ENCODE results near the gene P3H3. TPM values are rescaled to one million over a fixed set of nuclear protein-coding genes. Genes with fewer than 3 reads are reported as not detected.

P3H3 gene
- total and polyA plus RNA-seq, 9 of the 15 experiments (the other 6 are each of a cell fraction or from before 2014, with no cell fraction given) = 0.03 to 15.0 (median 4.8) TPM

- TF ChIP-seq GTF3C2 (IDR thresholded peaks at IDR 0.05; ENCODE audit: borderline replicate concordance, extremely low read depth, insufficient read length) (no peak), MXI1 (IDR thresholded peaks at IDR 0.05; ENCODE audit: low read depth, low read length) (peak; percentile 17; the same call in 1 of the 2 replicates), ZNF41 (CRISPR knock-in tag; conservative IDR thresholded peaks at IDR 0.05) (peak; percentile 71; the same call in 1 of the 2 replicates), ZNF395 (CRISPR knock-in tag; IDR thresholded peaks at IDR 0.05) (peak; percentile 99), RBM14 (IDR thresholded peaks at IDR 0.05; ENCODE audit: borderline replicate concordance, insufficient read depth, low read depth, low read length) (no peak), RAD21 (CRISPR knock-in tag; conservative IDR thresholded peaks at IDR 0.05 in 1 of 2, IDR thresholded peaks at IDR 0.05 in 1 of 2) (no peak), NFIC (IDR thresholded peaks at IDR 0.05) (peak; percentile 97), ZNF57 (CRISPR knock-in tag; IDR thresholded peaks at IDR 0.05) (no peak), CHD4 (IDR thresholded peaks at IDR 0.05; ENCODE audit: insufficient read depth, insufficient replicate concordance, low read depth, low read length, poor library complexity, severe bottlenecking) (no peak), TGIF2 (CRISPR knock-in tag; IDR thresholded peaks at IDR 0.05) (no peak), ZNF764 (CRISPR knock-in tag; IDR thresholded peaks at IDR 0.05; ENCODE audit: low read depth) (no peak), MED1 (CRISPR knock-in tag; IDR thresholded peaks at IDR 0.05; ENCODE audit: borderline replicate concordance) (no peak), THRB (CRISPR knock-in tag; conservative IDR thresholded peaks at IDR 0.05) (peak; percentile 80; the same call in 1 of the 2 replicates), CTBP1 (IDR thresholded peaks at IDR 0.05; ENCODE audit: borderline replicate concordance) (no peak), ETV5 (CRISPR knock-in tag; IDR thresholded peaks at IDR 0.05; ENCODE audit: low read depth) (no peak; the same call in 1 of the 2 replicates)
- TF ChIP-seq, protein P1, sequence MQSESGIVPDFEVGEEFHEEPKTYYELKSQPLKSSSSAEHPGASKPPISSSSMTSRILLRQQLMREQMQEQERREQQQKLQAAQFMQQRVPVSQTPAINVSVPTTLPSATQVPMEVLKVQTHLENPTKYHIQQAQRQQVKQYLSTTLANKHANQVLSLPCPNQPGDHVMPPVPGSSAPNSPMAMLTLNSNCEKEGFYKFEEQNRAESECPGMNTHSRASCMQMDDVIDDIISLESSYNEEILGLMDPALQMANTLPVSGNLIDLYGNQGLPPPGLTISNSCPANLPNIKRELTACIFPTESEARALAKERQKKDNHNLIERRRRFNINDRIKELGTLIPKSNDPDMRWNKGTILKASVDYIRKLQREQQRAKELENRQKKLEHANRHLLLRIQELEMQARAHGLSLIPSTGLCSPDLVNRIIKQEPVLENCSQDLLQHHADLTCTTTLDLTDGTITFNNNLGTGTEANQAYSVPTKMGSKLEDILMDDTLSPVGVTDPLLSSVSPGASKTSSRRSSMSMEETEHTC (IDR thresholded peaks at IDR 0.05) = 0 out of 2 replicates have a peak, but pooled peaks have one; percentile 29
- TF ChIP-seq, protein P2, sequence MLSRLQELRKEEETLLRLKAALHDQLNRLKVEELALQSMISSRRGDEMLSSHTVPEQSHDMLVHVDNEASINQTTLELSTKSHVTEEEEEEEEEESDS (CRISPR knock-in tag; IDR thresholded peaks at IDR 0.05) = no peak
Observed at GRCh38 chr12:6851921-6852650, 23.9 kb downstream of the P3H3 start, which contains the start of gene USP5 (continued).

Measured in K562 (cell line).